ENCODE data around the gene OTUD3.

GRCh38 chr1:19860418-19860817 lies 21.8 kb upstream of the OTUD3 start:
- TF ChIP-seq CTCF (IDR thresholded peaks at IDR 0.05): no peak
- no peak for TF ChIP-seq POLR2A (IDR thresholded peaks at IDR 0.05)

Data from esophagus squamous epithelium (tissue), 4 donors.